GM23248 (cell line): ENCODE measurements around the gene RTP1.

Experiments
- EZH2 ChIP-seq: fragments of 200-600 bp; sonication (generic); IDR thresholded peaks from 2 replicates; pipeline ENCODE4 v1.6.1; 2018; ENCODE audit warnings: antibody characterized with exemption, mild to moderate bottlenecking; ENCODE audit not compliant: insufficient read depth, poor library complexity, severe bottlenecking
- EZH2phosphoT487 ChIP-seq: fragments of 200-600 bp; sonication (generic); IDR thresholded peaks from 2 replicates; pipeline ENCODE4 v1.6.1; 2018; ENCODE audit warnings: antibody characterized with exemption, moderate library complexity, mild to moderate bottlenecking, low read depth; ENCODE audit not compliant: insufficient read depth

GRCh38 chr3:187211532-187212195, 14.4 kb downstream of the RTP1 start:
- TF ChIP-seq EZH2 (no peak), EZH2phosphoT487 (no peak)
